ENCODE data around the gene CLEC2A. TPM values are rescaled to one million over a fixed set of nuclear protein-coding genes. Genes with fewer than 3 reads are reported as not detected.

CLEC2A gene
- total RNA-seq, 1 experiment from 2014 or later: not detected

DNA sequence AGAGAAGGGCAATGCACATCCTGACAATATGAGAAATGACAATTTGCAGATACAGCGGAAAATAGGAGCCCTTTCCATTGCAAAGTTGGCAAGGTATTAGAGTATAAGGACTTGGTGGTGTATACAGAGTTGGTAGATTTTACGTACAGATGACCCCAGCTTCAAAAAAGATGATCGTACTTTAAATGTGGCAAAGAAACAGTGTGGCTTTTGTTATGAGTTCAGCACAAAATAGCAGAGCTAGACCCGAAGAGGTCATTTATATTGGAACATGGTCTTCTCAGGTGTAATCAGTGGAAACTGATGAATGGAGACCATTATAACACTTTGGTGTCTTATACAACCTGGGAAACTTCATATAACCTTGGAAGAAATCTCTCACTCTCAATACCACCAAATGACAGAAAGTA, 65.3 kb downstream of the CLEC2A start:
- ChIA-PET POLR2A (no interaction called here), CTCF (no interaction called here)
- Histone ChIP-seq H3K4me1 (ENCODE audit: control insufficient read depth, insufficient read depth, low read length) (no peaks in the 10 kb centered on the region; the same call in 1 of the 2 replicates), H3K27ac (ENCODE audit: low read length) (peak overlapping the region; percentile 59), H3K9me3 (ENCODE audit: control insufficient read depth, insufficient read depth, low read depth, low read length) (no peaks in the 10 kb centered on the region), H3K27me3 (ENCODE audit: control insufficient read depth, insufficient read depth, low read length) (no peaks in the 10 kb centered on the region), H3K4me3 (ENCODE audit: low read depth in 2 of 2, low read length in 2 of 2) (peak overlapping the region; percentile 20 to 50), H3K36me3 (ENCODE audit: control insufficient read depth, insufficient read depth, low read length) (no peaks in the 10 kb centered on the region)
- BruUV-seq (replicated peaks): no TSS peak
- in situ Hi-C loops (cut with HindIII; ENCODE audit: low pct_unique_long_range_greater_than_20kb, low sequenced_read_pairs): no loop called here
- ATAC-seq: peak; percentile 54; the same call in 1 of the 2 replicates
- TF ChIP-seq TCF7L2 (IDR thresholded peaks at IDR 0.05; ENCODE audit: low read depth, low read length): no peak
- no peak for DNase-seq (ENCODE audit: low read depth, low spot score)
- intact Hi-C loops (cut with micrococcal nuclease; ENCODE audit: unreplicated experiment): no loop called here

DNA sequence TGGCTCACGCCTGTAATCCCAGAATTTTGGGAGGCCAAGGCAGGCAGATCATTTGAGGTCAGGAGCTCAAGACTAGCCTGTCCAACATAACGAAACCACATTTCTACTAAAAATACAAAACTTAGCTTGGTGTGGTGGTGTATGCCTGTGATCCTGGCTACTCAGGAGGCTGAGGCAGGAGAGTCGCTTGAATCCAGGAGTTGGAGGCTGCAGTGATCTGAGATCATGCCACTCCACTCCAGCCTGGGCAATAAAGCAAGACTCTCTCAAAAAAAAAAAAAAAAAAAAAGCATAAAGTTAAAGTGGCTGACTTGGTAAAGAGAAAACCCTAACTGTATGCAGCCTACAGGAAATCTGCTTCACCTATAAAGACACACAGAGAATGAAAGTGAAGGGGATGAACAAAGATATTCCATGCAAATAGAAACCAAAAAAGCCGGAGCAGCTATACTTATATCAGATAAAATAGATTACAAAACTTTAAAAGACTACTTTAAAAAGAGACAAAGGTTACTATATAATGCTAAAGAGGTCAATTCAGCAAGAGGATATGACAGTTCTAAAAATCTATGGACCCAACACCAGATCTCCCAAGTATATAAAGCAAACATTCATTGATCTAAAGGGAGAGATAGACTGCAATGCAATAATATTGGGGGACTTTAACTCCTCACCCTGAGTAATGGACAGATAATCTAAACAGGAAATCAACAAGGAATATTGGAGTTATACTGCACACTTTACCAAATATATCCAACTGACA, 67.1 kb downstream of the CLEC2A start:
- DNase-seq (ENCODE audit: low read depth, low spot score): no peak
- TF ChIP-seq, protein P1, sequence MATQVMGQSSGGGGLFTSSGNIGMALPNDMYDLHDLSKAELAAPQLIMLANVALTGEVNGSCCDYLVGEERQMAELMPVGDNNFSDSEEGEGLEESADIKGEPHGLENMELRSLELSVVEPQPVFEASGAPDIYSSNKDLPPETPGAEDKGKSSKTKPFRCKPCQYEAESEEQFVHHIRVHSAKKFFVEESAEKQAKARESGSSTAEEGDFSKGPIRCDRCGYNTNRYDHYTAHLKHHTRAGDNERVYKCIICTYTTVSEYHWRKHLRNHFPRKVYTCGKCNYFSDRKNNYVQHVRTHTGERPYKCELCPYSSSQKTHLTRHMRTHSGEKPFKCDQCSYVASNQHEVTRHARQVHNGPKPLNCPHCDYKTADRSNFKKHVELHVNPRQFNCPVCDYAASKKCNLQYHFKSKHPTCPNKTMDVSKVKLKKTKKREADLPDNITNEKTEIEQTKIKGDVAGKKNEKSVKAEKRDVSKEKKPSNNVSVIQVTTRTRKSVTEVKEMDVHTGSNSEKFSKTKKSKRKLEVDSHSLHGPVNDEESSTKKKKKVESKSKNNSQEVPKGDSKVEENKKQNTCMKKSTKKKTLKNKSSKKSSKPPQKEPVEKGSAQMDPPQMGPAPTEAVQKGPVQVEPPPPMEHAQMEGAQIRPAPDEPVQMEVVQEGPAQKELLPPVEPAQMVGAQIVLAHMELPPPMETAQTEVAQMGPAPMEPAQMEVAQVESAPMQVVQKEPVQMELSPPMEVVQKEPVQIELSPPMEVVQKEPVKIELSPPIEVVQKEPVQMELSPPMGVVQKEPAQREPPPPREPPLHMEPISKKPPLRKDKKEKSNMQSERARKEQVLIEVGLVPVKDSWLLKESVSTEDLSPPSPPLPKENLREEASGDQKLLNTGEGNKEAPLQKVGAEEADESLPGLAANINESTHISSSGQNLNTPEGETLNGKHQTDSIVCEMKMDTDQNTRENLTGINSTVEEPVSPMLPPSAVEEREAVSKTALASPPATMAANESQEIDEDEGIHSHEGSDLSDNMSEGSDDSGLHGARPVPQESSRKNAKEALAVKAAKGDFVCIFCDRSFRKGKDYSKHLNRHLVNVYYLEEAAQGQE (IDR thresholded peaks at IDR 0.05; ENCODE audit: insufficient read depth in 1 of 2, low read depth in 2 of 2, low read length in 1 of 2): no peak
- peak overlapping the region in 1 of 2 experiments; percentile 2; a peak in 2 of 4 replicates for H3K4me3 ChIP-seq (ENCODE audit: low read depth in 2 of 2, low read length in 2 of 2)
- H3K4me1 ChIP-seq (ENCODE audit: control insufficient read depth, insufficient read depth, low read length): no peaks in the 10 kb centered on the region; the same call in 1 of the 2 replicates
- no peaks in the 10 kb centered on the region for H3K9me3 ChIP-seq (ENCODE audit: control insufficient read depth, insufficient read depth, low read depth, low read length)
- H3K27ac ChIP-seq (ENCODE audit: low read length): no peak overlapping the region
- ChIA-PET CTCF (no interaction called here), POLR2A (no interaction called here)
- H3K36me3 ChIP-seq (ENCODE audit: control insufficient read depth, insufficient read depth, low read length): no peaks in the 10 kb centered on the region
- in situ Hi-C loops (cut with HindIII; ENCODE audit: low pct_unique_long_range_greater_than_20kb, low sequenced_read_pairs) (no loop called here), intact Hi-C loops (cut with micrococcal nuclease; ENCODE audit: unreplicated experiment) (no loop called here)
- ATAC-seq: no peak
- no peaks in the 10 kb centered on the region for H3K27me3 ChIP-seq (ENCODE audit: control insufficient read depth, insufficient read depth, low read length)
- no TSS peak for BruUV-seq (replicated peaks)

Other genes with a start within 250 kb of the CLEC2A start
- not detected for gene CLECL1, start 199.3 kb downstream of the CLEC2A start, total RNA-seq (2021; ENCODE audit: unreplicated experiment)
- gene CD69, start 171.5 kb downstream of the CLEC2A start, total RNA-seq (2021; ENCODE audit: unreplicated experiment): 0.98 TPM
- 1.1 TPM for gene KLRF1, start 104.9 kb downstream of the CLEC2A start, total RNA-seq (2021; ENCODE audit: unreplicated experiment)
- gene CLEC2B, start 63.0 kb downstream of the CLEC2A start, total RNA-seq (2021; ENCODE audit: unreplicated experiment): 2.4 TPM
- gene KLRF2, start 50.9 kb downstream of the CLEC2A start, total RNA-seq (2021; ENCODE audit: unreplicated experiment): not detected
- not detected for gene CLEC12A, start 39.0 kb upstream of the CLEC2A start, total RNA-seq (2021; ENCODE audit: unreplicated experiment)
- not detected for gene CLEC1B, start 66.8 kb upstream of the CLEC2A start, total RNA-seq (2021; ENCODE audit: unreplicated experiment)
- not detected for gene CLEC12B, start 78.3 kb upstream of the CLEC2A start, total RNA-seq (2021; ENCODE audit: unreplicated experiment)
- gene CLEC9A, start 98.3 kb upstream of the CLEC2A start, total RNA-seq (2021; ENCODE audit: unreplicated experiment): not detected
- 0.41 TPM for gene CLEC1A, start 166.6 kb upstream of the CLEC2A start, total RNA-seq (2021; ENCODE audit: unreplicated experiment)
- gene CLEC7A, start 197.8 kb upstream of the CLEC2A start, total RNA-seq (2021; ENCODE audit: unreplicated experiment): not detected
- 0.74 TPM for gene OLR1, start 239.8 kb upstream of the CLEC2A start, total RNA-seq (2021; ENCODE audit: unreplicated experiment)
- not detected for gene TMEM52B, start 246.7 kb upstream of the CLEC2A start, total RNA-seq (2021; ENCODE audit: unreplicated experiment)